ENCODE measurements around the gene BCHE.
"Not testable (repeated sequence)": the region's sequence is repeated elsewhere in the genome, so short reads cannot be mapped to it uniquely, and the experiment has no call there.

The BCHE gene

DNA sequence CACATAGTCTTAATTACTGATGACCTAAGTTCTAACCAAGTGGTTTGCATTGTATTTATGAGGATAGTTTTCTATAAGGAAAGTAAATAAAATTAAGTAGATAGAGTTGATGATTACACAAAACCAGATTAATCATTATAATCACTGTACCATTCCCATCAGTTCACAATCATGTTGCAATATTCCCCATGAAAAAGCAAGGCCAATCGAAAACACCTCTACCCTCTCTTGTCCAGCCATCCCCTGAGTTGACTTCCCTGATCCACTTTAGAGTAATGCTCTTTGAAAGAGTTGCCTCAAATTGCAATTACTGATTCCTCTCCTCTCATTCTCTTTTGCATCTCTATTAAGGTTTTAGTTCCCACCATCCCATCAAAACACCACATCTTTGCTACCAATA lies 21.0 kb downstream of the BCHE start:
- DNase-seq (ENCODE audit: low spot score): no peak

DNA sequence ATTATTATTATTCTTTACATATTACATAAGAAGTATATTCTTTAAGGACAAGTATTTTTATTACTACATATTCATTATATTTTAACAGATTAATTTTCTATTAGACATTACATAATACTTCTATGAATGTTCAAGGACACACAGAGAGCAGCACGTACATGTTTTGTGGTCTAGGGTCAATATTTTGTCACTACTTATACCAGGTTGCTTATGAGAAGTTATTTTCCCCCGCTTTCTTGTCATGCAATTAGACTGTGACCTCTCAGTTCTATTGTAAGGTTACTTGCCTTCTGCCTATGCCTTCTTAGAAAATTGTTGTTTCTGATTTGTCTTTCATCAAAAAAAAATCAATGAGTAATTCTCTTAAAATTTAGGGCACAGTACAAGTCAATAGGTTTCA lies 21.5 kb downstream of the BCHE start:
- DNase-seq (ENCODE audit: low spot score): no peak

DNA sequence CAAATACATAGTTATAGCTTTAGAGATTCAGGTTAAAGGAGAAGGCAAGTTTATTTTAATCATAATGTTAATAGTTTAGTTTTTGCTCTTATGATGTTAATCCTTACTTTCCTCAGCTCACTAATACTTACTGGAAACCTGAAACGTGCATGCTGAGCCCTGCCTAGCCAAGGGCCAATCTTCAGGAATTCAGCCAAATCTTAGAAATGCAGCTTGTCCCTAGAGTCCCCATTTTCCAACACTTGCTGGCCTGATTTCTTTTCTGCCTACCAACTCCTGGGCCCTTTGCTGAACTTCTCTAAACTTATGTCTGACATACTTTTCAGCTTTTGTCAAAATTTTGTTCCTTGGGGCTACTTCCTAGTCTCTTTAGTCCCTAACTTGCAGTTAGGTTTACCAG lies 22.8 kb downstream of the BCHE start:
- DNase-seq (ENCODE audit: low spot score): no peak

DNA sequence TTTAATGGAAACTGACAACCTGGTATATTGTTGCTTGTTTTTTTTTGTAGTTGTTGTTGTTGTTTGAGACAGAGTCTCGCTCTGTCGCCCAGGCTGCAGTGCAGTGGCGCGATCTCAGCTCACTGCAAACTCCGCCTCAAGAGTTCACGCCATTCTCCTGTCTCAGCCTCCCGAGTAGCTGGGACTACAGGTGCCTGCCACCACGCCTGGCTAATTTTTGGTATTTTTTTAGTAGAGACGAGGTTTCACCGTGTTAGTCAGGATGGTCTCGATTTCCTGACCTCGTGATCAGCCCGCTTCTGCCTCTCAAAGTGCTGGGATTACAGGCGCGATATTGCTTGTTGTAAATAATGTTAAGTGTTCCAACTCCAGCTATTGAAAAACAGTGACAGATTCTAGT lies 29.3 kb downstream of the BCHE start:
- DNase-seq (ENCODE audit: low spot score): not testable (repeated sequence)

DNA sequence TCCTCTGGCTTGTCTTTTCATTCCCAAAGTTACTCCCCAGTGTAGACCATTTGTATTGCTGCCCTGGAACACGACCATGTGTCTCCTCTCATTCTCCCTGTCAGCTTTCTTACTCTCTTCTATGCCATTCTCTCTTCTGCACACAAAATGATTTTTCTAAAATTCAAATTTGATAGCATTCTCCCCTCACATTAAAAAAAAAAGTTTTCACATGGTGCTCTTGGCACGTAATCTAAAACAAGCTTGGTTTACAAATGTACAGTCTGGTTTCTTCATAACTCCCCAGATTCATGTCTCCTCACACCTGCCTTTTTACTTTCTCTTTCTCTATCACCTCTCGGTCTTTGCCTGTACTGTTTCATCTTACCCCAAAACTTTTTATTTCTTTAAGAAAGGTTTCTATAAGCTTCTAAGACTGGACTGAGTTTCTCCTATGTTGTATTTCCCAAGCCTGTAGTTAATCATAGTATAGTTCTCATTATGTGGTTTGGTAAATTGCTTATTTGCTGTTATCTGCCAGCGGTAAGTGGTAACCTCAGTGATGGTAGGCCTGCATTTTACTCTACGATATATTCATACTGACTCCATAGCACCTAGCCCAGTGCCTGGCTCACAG lies 31.2 kb downstream of the BCHE start:
- no peak for DNase-seq (ENCODE audit: low spot score)

DNA sequence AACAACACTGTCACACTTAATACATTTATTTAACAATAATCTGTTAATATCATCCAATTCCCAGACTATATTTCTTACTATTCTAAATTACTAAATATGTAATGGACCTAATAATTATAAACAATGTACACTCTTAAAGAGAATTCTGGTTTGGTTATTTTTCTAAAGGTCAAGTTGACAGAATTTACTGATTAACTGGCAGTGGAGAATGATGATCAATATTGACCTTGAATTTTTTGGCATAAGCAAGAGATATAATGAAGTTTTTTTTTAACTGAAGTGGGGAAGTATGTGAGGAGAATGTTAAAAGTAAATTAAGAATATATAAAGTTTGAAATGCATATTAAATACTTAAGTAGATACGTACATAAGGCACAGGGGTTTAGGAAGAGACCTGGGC lies 33.8 kb downstream of the BCHE start:
- no peak for DNase-seq (ENCODE audit: low spot score)

DNA sequence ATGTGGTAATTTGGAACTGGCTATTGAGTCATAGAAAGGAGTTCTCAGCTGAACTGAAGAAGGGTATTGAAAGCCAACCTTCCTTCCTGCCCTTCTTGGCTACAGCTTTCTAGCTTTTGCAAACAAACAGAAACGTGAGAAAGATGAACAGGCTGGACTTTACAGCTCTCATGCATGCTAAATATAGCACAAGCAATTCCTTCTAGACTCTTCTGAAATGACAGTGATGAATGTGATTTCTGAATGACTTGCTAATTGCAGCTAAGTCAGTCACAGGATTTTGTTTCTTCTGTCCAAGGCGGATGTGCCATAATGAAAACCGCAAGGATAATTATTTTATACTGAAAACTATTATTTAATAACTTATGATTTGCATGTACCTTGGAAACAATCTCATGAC lies 36.3 kb downstream of the BCHE start:
- DNase-seq (ENCODE audit: low spot score): no peak

DNA sequence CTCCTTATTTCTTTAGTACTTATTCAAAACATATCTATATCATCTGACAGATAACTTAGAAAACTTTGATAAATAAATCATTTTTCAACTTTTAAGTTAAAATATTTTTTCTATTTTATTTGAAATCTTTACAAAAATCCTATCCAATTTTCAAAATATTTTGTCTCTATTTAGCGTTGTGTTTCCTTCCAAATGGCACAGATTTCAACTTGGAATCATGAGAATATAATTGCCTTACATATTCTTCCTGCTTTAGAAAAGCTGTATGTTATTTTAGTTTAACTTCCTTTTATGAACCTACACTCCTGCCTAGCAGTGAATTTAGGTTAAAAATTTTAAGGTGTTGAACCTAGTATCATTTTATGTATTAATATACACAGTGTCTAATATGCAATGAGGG lies 38.2 kb downstream of the BCHE start:
- DNase-seq (ENCODE audit: low spot score): no peak

DNA sequence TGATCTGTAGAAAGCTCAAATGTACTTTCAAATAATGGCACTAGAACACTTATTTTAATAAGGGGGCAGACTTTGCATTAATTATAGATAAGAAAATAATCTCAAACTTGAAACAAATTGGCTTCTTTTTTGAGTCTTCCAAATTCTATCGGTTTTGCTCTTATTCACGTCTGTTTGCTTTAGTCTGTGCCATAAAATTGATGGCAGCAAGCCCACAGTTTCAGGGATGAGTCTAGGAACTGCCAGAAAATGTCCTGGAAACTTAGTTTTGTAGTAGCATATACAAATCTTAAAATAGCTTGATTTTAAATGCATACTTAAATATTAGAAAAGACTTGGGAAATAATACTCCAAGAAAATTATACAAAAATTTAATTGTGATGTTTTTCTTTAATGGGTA lies 39.7 kb downstream of the BCHE start:
- no peak for DNase-seq (ENCODE audit: low spot score)

DNA sequence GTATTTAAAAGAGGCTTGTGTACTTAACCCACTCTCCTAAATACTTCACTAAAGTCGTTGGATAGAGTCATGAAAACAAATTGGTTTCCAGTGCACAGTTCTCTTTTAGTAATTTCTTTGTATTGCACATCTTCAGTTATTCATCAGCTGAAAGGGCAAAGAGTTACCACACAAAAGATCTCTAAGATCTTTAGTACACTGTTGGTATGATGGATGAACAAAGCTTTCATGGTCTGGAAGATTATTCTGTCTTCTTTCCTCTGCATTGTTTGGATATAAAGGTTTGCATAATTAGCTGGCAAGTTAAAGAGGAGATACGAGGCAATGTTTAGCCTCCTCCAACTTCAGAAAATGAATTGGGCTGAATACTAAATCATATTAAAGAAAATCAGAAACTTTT lies 40.5 kb downstream of the BCHE start:
- DNase-seq (ENCODE audit: low spot score): no peak

DNA sequence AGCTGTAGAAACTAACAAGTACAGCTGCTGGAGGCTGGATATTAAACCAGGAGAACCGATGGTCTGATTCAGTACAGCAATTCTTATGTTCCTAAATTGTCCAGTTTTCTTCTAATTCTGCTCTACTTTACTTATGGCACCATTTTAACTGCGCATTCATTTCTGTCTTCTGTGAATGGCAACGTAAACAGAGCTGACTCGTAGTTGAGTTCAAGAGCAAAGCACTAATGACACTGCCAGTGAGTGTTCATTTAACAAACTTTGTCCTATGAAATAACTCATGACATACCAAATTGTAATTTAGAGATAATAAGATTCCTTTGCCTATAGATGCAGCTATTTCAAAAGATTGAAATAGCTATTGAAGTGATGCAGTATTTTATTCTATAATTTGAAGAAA lies 48.7 kb downstream of the BCHE start:
- DNase-seq (ENCODE audit: low spot score): no peak

DNA sequence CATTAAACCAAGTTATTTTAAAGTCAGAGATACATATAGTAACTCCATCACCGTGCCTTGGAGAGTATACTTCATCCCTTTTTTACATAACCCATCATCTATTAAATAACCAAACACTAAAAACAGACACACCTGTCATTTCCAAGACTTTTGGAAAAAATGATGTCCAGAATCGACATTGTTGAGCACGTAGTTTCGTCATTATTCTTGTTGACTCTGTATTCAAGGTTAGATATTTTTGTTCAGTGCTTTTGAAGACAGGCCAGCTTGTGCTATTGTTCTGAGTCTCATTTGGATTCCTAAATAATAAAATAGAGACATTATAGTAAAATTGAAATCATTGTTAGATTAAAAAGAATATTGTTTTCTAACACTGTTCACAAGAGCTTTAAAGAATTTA lies 51.2 kb downstream of the BCHE start:
- DNase-seq (ENCODE audit: low spot score): no peak

DNA sequence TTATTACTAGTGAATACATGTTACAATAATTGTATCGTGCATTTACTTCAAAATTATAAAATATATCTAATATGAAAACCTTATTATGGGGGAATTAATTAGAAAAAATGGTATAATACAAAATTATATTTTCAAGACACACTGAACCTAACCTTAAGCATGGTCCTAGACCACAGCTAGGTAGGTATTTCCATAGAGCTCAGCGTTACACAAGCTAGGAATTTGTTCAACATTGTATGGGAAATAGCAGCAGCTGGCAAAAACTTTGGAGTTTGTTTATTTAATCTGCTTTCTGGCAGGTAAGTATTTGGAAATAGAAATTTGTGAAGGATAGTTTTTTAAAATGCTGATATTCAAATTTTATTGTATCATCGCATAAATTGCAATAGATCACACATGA lies 52.9 kb downstream of the BCHE start:
- DNase-seq (ENCODE audit: low spot score): no peak

DNA sequence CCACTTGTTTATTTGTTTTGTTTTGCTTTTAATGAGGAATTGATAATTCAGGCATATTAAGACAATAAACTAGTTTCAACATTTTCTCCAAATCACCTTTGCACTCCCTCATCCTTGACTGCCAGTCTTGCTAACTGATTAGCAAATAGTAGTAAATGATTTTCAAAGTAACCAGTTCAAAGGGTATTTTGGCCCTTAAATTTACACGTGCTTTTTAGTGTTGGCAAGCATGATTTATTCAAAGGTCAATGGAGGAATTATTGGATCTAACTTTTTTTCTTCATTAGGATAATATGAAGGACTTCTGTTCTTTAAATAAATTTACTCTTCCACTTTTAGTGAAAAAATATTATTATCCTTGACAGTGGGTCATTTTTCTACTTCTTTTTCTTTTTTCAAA lies 53.8 kb downstream of the BCHE start:
- no peak for DNase-seq (ENCODE audit: low spot score)

DNA sequence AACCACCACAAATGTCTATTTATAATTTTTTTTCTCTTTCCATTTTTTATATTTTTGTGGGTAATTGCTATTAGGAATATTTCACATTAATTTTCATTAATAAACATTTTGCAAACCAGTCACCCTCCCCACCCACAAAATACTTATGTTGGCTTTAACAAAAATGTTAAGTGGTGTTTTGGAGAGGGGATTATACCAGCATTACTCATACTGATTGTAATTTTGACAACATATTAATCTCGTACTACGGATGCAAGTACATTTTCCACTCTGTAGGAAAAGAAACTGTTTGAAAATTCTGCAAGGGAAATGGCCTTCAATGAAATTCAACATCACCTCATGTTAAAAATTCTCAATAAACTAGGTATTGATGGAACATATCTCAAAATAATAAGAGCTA lies 58.3 kb downstream of the BCHE start:
- no peak for DNase-seq (ENCODE audit: low spot score)

DNA sequence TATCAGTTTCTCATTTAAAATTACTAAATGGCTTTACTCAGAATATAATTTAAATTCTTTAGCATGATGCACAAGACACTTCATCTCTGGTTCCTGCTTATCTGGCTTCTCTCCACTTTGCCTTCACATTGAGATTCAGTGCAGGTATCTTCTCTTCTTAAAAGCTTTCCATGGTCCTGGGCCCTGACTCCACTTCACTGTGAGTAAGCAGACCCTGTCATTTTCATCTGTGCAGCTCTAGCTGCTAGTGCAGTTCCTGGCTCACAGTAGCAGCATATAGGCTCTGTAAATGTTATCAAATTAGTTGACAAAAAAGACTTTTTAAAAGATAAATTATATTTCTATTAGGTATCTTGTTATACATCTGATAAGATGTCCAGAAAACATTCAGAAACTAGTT lies 58.8 kb downstream of the BCHE start:
- DNase-seq (ENCODE audit: low spot score): no peak

DNA sequence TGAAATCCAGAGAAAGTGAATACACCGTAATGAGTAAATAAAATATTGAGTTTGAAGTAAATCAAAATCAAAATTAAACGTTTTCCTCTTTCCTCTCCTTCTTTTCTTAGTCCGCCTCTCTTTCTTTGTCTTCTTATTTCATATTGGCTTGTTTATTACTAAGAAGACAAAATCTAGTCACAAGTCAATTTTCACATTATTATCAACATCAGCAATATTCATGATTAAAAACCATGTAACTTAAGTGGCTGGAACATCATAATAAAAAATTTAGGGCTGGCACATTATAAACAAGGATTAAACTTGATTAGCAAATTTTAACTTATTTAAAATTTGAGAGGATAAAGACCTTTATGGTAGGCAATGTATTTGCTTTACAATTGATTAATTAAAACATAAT lies 61.4 kb downstream of the BCHE start:
- no peak for DNase-seq (ENCODE audit: low spot score)

DNA sequence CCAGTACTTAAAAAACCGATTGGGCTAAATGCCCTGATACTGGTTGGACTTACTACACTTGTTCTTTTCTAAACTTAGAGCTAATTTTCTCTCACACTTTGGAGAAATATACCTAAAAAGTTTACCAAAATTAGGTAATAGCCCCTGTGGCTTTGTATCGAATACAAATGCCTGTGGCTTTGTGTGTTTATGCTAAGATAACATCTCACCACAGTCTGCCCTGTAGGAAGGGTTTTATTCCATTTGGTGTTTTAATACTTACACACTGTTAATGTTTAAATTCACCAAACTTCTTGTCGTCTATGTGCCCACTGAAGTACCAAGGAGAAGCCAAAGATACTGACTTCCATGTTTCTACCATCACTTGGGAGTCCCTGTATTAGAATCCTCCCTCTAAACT lies 66.4 kb downstream of the BCHE start:
- DNase-seq (ENCODE audit: low spot score): no peak

DNA sequence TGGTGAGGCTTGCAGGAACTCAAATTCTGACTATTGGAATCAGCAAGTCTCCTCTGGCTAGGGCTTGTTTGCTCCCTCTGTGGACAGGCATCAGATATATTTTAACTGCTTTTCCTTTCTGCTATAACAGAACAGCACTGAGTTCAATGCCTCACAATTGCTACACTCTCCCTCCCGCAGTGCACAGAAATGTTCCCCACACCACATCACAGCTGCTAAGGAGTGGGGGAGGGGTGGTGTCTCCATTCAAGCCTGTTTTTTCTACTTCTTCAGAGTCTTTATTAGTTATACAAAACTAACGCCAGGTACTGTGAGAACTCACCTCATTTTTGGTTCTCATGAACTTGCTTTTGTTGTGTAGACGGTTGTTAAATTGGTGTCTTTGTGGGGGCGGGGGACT lies 68.5 kb downstream of the BCHE start:
- no peak for DNase-seq (ENCODE audit: low spot score)

DNA sequence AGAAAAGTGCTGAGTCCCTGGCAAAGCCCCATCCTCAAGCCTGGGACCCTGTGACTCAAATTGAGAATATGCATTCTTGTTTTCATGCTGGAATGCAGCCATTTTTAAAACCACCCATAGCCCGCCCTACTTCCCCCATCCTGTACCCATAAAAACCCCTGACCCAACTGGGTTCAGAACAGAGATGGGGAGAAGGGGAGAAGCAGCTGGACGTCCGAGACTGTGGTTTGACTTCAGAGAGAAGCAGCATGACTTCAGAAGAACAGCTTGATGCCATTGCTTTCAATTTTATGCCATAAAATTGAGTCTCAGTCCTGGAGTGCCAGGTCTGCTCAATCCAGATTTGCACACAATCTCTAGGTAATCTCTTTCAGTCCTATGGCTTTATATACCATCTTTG lies 78.2 kb downstream of the BCHE start:
- DNase-seq (ENCODE audit: low spot score): no peak

DNA sequence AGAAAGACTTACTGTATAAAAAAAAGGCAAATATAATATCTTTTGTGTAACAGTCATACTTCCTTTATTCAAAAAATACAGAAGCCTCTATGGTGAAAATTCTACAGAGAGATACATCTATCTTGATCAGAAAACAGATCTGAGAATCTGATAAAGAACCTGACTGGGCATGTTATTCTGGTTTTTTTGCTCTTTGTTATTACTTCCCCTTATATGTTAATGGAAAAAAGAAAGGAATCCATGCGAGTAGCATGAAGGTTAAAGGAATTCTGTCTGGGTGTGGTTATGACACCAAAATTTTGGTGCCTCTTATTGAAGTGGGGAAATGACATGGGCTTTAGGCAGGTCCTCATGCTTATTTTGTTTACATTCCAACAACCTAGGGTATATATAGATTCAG lies 81.7 kb downstream of the BCHE start:
- DNase-seq (ENCODE audit: low spot score): no peak

DNA sequence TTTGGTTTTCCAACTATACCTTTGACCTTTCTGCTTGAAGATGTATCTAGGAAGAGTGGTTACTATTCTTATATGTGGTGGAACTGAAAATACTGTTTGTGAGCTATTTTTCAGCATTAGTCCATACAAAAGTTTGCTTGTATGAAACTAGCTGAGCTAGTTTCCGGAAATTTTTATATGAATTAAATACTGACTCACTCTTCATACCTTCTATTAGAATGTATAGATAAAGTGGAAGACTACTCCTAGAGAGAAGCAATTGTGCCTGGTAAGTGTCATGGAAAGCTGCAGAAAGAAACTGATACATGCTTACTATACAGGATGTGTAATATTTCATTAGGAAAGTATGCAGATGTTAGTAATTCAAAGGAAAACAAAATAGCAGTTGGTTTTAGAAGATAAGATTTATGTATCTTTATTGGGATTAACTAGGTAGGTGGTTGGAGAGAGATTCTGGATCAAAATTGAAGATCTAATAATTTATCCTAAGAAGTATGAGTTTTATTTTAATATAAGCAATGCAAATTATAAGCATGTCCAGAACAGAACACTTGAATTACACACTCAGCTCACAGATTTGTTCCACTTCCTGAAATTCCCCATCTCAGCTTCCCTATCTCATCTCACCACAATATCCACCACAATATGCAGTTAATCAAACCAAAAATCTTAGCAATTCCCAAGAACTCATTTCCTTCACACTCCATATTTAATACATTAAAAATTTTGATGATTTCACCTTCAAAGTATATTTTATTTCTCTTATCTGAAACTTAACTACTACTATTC lies 82.8 kb downstream of the BCHE start:
- no peak for DNase-seq (ENCODE audit: low spot score)

DNA sequence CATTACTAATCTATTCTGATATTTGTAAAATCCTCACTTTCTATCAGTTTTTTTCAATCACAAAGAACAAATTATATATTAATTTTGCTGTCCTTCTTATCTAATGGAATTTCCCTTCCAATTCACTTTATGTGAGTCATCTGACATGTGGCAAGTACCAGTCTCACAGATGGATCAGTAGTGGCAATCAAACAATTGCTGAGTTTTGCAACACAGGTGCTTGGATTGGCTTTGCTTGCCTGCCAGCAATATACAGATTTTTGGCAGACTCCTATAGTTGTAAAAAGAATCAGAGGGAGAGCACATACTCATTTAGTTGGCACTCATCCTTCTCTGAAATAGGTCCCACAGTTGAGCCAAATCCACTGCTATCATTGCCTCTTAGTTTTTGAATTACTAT lies 83.7 kb downstream of the BCHE start:
- no peak for DNase-seq (ENCODE audit: low spot score)

DNA sequence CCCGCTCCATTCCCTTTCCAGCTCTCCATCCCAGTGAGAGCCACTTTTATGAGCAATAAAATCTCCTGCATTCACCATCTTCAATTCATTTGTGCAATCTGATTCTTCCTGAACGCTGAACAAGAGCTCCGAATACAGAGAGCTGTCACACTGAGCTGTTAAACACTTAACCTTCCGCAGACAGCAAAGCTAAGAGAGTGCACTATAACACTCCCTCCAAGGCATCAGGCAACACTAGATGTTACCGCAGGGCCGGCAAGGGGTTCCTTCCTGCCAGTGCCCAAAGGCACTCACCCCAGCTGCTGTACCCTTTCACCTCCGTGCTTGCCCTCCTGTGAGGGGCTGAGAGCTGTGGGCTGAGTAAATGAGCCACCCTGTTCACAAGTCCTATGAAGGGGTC lies 85.6 kb downstream of the BCHE start:
- no peak for DNase-seq (ENCODE audit: low spot score)
